ENCODE measurements around the gene USH1G. TPM values are rescaled to one million over a fixed set of nuclear protein-coding genes. Genes with fewer than 3 reads are reported as not detected.
"Not testable (repeated sequence)": the region's sequence is repeated elsewhere in the genome, so short reads cannot be mapped to it uniquely, and the experiment has no call there.

The USH1G gene
- total RNA-seq, 1 donor from 2014 or later = 1.1 TPM

DNA sequence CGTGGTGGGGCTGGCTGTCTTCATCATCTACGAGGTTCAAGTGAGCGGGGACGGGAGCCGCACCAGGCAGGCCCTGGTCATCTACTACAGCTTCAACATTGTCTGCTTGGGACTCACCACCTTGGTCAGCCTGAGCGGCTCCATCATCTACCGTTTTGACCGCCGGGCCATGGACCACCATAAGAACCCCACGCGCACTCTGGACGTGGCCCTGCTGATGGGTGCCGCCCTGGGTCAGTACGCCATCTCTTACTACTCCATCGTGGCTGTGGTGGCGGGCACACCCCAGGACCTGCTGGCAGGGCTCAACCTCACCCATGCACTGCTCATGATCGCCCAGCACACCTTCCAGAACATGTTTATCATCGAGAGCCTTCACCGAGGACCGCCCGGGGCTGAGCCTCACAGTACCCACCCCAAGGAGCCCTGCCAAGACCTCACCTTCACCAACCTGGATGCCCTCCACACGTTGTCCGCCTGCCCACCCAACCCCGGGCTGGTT is 7.5 kb upstream of the USH1G start:
- no peak for DNase-seq

- DNase-seq = no peak
Observed at GRCh38 chr17:74928786-74929185, 5.7 kb upstream of the USH1G start.

GRCh38 chr17:74925242-74925641 is 2.2 kb upstream of the USH1G start:
- DNase-seq = no peak

DNA sequence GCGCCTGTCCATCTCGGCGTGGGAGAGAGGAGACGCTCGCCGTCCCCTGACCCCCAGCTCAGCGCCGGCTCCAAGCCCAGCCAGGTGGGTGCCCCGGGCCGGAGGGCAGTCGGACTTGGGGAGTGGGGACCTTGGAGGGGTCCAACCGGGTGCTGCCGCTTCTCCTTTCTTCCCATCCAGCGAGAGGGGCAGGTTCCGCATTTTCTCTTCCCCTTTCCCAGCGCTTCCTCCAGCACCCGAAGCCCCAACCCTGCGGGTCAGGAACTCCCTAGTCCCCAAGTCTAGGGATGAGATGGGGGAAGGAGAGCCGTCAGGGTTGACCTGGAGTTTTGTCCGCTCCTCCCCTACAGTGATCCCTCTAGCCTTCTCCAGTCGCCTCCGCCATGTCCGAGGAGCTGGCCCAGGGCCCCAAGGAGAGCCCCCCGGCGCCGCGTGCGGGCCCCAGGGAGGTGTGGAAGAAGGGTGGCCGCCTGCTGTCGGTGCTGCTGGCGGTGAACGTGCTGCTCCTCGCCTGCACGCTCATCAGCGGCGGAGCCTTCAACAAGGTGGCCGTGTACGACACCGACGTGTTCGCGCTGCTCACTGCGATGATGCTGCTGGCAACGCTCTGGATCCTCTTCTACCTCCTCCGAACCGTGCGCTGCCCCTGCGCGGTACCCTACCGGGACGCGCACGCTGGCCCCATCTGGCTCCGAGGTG is 1.3 kb upstream of the USH1G start, which contains the start of gene OTOP2:
TSS of gene OTOP2 (plus strand) at position 24 of the 699 bp plus-strand sequence. CDS start at position 384, 360 bp downstream.
- no peak for DNase-seq

GRCh38 chr17:74923538-74924249 is 639 bp upstream of the USH1G start:
- no peak for DNase-seq

- no peak for DNase-seq
Observed at GRCh38 chr17:74922172-74922571, 883 bp downstream of the USH1G start.

- DNase-seq = no peak
Observed at GRCh38 chr17:74921769-74922168, 1.3 kb downstream of the USH1G start.

- no peak for DNase-seq
Observed at GRCh38 chr17:74921026-74921681, 1.9 kb downstream of the USH1G start.

DNA sequence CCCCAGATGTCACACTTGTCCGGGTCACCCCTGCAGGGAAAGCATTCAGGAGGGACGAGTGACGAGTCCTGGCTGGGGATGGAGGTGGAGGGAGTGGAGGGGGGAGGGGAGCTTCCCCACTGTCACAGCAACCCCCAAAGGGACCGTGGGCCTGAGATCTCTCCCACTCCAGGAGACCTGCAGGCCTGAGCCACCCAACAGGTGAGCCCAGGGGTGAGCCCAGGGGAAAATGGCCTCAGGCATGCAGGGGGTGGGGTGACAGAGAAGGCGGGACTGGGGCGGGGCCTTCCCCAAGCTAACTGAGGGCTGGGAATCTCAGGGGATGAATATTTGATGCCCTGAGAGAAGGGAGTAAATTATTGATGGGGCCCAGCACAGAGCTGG is 2.4 kb downstream of the USH1G start:
- no peak for DNase-seq

DNA sequence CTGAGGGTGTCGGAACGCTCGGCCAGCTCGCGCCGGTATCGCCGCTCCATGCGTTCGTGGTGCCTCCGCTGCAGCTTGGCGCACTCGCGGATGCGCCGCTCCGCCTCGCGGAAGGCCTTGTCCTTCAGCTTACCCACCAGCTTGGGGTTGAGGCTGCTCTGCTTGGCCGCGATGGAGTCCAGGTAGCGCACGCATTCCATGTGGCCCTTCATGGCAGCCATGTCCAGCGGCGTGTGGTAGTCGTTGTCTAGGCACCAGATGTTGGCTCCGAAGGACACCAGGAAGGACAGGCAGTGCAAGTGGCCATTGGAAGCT is 2.8 kb downstream of the USH1G start:
- no peak for DNase-seq

GRCh38 chr17:74919440-74920305 is 3.4 kb downstream of the USH1G start:
- no peak for DNase-seq

DNA sequence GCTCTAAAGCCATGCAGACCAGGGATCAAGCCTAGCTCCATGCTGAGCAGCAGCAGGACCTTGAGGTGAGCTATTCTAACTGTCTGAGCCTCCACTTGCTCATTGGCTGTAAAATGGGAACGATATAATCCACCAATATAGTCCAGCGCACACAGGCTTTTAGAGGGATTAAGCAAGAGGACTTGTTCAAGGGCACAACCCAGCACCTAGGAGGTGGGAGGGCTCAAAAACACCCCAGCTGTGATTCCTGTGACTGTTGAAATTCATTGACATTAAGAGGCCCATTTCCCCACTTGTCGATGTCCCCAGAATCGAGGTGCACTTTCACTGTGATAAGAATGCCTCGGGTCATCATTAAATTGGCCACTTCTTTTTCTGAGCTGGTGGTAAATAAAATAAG is 4.1 kb downstream of the USH1G start:
- DNase-seq = no peak

DNA sequence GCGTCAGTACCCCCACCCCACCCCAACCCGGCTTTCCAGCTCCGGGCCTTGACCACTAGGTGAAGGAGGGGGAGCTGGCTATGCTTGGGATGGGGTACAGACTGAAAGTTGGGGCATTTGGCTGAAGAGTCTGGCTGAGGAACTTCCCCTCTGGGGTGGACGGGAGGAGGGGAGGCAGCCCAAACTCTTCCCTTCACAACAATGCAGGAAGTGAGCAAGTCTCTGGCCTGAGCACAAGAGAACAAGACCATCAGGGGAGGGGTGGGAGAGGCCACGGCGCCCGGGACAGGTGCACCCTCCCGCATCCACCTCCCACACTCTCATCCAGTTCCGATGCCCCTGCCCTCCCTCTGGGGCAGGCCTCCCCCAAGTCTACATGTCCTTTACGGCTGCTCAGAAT is 5.6 kb downstream of the USH1G start:
- DNase-seq = no peak

- DNase-seq = no peak
Observed at GRCh38 chr17:74916851-74917199, 6.2 kb downstream of the USH1G start.

GRCh38 chr17:74916136-74916850 is 6.8 kb downstream of the USH1G start:
- DNase-seq = no peak

- not testable (repeated sequence) for DNase-seq
Observed at GRCh38 chr17:74911423-74911822, 11.6 kb downstream of the USH1G start.

DNA sequence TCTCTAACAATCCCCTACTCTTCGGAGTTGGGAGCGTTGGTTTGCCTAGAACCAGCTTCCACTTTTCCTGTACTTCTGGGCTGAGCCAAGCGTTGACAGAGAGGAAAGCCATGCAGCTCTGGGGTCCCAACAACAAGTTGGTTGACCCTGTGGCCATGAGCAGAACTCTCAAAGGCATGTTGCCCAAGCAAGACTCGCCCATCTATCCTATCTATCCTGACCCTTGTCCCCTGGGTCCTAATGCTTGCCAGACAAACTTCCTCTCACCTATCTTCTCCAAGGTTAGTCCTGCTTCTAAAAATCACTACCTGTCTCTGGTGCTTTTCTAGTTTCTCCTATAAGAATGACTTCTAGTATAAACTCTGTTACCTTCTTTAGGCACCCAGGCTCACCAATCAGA is 14.0 kb downstream of the USH1G start:
- not testable (repeated sequence) for DNase-seq

- DNase-seq = no peak
Observed at GRCh38 chr17:74907012-74907411, 16.0 kb downstream of the USH1G start.

DNA sequence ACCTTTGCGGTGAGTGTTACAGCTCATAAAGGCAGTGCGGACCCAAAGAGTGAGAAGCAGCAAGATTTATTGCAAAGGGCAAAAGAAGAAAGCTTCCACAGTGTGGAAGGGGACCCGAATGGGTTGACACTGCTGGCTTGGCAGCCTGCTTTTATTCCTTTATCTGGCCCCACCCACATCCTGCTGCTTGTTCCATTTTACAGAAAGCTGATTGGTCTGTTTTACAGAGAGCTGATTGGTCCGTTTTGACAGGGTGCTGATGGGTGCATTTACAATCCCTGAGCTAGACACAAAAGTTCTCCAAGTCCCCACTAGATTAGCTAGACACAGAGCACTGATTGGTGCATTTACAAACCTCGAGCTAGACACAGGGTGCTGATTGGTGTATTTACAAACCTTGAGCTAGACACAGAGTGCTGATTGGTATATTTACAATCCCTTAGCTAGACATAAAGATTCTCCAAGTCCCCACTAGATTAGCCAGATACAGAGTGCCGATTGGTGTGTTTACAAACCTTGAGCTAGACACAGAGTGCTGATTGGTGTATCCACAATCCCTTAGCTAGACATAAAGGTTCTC is 16.8 kb downstream of the USH1G start:
- not testable (repeated sequence) for DNase-seq

DNA sequence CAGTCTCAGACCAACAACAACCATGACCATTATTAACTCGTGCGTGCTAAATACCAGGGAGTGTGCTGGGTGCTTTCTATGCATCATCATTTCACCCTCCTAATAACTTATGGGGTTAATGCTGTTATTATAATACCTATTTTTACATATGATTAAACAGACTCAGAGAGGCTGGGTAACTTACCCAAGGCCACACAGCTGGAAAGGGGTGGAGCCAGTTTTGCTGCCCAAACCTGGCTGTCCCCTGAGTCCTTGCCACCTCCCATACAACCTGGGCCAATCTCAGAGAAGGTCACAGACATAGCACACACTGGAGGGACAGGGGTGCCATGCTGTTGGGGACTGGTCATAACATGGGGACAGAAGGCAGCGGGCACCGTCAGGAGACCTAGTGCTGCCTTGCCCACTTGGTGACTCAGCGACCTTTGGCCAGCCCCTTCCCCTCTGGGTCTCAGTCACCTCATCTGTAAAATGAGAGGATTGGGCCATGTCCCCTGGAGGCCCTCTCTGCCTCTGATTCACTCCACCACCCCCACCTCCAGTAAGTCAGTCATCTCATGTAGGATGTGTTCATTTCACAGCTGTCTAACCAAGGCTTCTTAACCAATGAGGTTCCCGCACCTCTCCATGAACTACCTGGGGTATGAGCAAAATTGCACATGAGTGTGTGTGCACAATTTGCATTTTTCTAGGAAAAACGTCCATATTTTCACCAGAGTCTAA is 18.2 kb downstream of the USH1G start:
- DNase-seq = no peak

- no peak for DNase-seq
Observed at GRCh38 chr17:74903671-74904070, 19.4 kb downstream of the USH1G start.

Measured in skin of body (tissue), 2 donors.